ENCODE measurements around the gene EIF4B. TPM values are rescaled to one million over a fixed set of nuclear protein-coding genes. Genes with fewer than 3 reads are reported as not detected.

The EIF4B gene
- total RNA-seq, 1 donor from 2014 or later: 473 TPM

DNA sequence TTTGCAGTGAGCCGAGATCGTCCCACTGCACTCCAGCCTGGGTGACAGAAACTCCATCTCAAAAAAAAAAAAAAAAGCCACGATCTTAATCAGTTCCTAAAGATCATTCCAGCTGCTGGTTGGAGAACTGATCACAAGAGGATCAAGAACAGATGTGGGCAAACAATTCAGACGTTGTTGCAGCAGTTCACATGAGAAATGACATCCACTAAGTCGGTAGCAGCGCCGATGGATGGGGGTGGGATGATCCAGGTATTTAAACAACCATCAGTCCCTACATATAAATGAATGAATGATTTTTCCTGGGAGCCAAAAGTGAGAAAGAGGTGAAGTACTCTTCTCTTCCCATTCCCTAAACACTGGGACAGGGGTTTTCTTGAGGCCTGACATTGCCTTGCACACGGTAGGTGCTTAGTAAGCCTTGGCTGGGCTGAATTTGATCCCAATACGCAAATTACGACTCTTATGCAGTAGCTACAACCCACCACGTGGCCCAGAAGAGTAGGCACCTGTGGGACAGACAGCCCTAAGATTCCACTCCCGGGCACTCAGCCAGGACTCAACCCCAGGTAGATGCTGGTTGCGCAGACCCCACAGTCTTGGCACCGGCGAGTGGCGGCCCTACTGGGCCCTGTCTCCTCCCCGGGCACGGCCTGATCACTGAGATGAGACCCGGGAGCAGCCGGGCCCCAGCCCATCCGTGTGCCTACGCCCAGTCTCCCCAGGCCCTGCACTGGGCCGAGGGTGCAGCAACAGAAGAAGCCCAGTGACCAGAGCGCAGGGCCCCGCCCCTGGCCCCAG lies 72.4 kb downstream of the EIF4B start:
- DNase-seq (ENCODE audit: low spot score): no peak
- Mint-ChIP-seq H3K27ac (peak overlapping the region; percentile 92), H3K27me3 (ENCODE audit: insufficient read depth) (no peaks in the 10 kb centered on the region)

DNA sequence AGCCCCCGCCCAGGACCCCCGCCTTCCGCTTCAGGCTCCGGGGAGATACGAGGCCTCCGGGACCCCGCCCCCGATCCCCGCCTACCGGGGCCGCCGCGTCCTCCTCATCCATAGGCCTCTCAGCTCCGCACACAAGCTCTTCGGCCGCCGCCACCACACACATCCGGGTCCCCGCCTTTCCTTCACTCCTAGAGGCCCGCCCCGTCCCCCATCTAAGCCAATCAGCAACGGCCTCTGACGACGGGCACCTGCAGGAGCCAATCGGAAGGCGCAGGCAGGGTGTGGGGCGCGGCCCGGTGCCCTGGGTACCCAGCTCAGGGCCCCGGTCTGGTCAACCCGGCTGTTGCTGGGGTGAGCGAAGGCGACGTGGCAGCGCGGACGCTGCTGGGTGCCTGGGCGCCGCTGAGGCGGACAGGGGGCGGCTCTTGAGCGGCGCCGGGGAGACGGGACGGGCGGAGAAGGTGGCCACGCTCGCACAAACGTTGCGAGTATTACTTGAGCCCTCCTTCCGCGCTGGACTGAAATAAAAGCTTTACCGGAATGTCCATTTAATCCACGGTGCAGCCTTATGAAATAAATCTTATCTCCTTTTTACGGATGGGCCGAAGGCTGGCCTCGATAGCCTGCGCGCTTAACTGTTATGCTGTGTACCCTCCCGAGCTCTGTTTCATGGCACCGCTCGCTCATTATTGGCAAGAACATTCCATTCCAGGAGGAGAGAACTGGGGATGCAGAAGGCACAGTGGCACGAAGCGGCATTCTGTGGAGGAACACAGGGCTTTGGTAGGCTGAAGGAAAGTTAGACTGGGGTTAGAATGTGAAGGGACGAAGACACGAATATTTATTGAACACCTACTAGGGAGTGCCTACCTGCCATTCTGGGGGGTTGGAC lies 73.2 kb downstream of the EIF4B start, which contains the start of gene SPRYD3:
SPRYD3 (minus strand) TSS at position 165 of the 892 bp plus-strand sequence; CDS start at position 108, 57 bp downstream.
- intact Hi-C loops (cut with micrococcal nuclease): loop anchor here (1.0 kb wide), 7 partner anchors 20 to 301 kb away; partner anchors contain the start of genes AAAS, CSAD, EIF4B and ESPL1
- H3K27me3 Mint-ChIP-seq (ENCODE audit: insufficient read depth): no peaks in the 10 kb centered on the region
- H3K4me1 Mint-ChIP-seq (ENCODE audit: low read depth): peaks cover 36% of the 10 kb centered on the region
- peak within 1 kb of the TSS; percentile 92 for H3K27ac Mint-ChIP-seq
- H3K36me3 Mint-ChIP-seq (ENCODE audit: low read depth): peaks cover 27% of the 10 kb centered on the region
- H3K4me3 Mint-ChIP-seq: peak within 1 kb of the TSS; percentile 93
- peak; percentile 97 for DNase-seq (ENCODE audit: low spot score)
- no peaks in the 10 kb centered on the region for H3K9me3 Mint-ChIP-seq

More for the DNA sequence above, 72.4 kb downstream of the EIF4B start:
- Mint-ChIP-seq H3K36me3 (ENCODE audit: low read depth) (peaks cover 35% of the 10 kb centered on the region), H3K9me3 (no peaks in the 10 kb centered on the region), H3K4me3 (peak overlapping the region; percentile 93), H3K4me1 (ENCODE audit: low read depth) (peaks cover 43% of the 10 kb centered on the region)
- intact Hi-C loops (cut with micrococcal nuclease): loop anchor here (1.0 kb wide), 7 partner anchors 21 to 302 kb away; partner anchors contain the start of genes AAAS, CSAD, EIF4B and ESPL1

DNA sequence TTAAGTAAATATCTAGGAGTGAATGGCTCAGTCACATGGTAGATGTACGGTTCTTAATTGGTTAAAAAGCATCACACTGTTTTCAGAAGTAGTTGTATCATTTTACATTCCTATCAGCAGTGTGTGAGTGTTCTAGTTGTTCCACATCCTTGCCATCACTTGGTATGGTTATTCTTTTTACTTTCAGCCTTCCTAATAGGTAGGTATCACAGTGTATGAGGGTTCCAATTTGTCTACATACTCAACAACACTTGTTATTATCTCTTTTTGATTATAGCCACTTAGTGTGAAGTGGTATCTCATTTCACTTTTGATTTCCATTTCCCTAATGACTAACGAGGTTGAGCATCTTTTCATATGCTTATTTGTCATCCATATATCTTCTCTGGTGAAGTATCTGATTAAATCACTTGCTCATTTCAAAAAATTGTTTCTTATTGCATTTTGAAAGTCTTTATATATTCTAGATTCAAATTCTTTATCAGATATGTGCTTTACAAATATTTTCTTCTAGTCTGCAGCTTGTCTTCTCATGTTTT lies 76.5 kb downstream of the EIF4B start:
- no peak for DNase-seq (ENCODE audit: low spot score)
- H3K9me3 Mint-ChIP-seq: no peaks in the 10 kb centered on the region
- H3K4me3 Mint-ChIP-seq: no peak overlapping the region
- no peak overlapping the region for H3K27ac Mint-ChIP-seq
- H3K36me3 Mint-ChIP-seq (ENCODE audit: low read depth): peaks cover 2% of the 10 kb centered on the region
- intact Hi-C loops (cut with micrococcal nuclease): no loop called here
- H3K27me3 Mint-ChIP-seq (ENCODE audit: insufficient read depth): peaks cover 5% of the 10 kb centered on the region
- H3K4me1 Mint-ChIP-seq (ENCODE audit: low read depth): peaks cover 15% of the 10 kb centered on the region

DNA sequence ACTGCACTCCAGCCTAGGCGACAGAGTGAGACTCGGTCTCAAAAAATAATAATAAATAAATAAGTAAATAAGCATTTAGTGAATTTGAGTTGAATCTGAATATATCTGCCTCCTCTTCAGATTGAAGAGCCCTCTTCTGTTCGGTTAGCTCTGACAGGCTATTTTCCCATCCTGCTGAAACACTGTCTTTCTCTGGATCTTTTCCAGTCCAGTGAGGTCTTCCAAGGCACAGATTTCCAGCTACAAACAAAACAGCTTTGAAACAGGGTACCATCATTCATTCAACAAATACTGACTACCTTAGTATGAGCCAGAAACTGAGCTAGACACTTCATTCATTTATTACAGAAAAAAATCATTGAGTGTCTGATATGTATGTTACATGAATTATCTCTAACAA lies 80.1 kb downstream of the EIF4B start:
- Mint-ChIP-seq H3K27me3 (ENCODE audit: insufficient read depth) (peaks cover 9% of the 10 kb centered on the region), H3K36me3 (ENCODE audit: low read depth) (no peaks in the 10 kb centered on the region), H3K4me3 (no peak overlapping the region), H3K27ac (no peak overlapping the region), H3K4me1 (ENCODE audit: low read depth) (no peaks in the 10 kb centered on the region), H3K9me3 (no peaks in the 10 kb centered on the region)
- intact Hi-C loops (cut with micrococcal nuclease): no loop called here
- DNase-seq (ENCODE audit: low spot score): no peak

DNA sequence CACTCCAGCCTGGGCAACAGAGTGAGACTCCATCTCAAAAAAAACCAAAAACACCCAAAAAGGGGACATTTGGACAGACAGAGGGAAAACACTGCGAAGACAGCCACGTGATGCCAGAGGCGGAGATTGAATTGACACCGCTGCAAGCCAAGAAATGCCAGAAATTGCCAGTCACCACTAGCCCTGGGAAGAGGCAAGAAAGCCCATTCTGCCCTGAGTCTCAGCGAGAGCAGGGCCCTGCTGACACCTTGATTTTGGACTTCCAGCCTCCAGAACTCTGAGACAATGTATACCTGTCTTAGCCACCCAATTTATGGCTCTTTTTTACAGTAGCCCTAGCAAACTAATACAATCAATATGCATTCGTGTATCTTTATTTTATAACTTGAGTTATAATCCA lies 83.8 kb downstream of the EIF4B start:
- H3K4me3 Mint-ChIP-seq: no peak overlapping the region
- H3K27me3 Mint-ChIP-seq (ENCODE audit: insufficient read depth): peaks cover 18% of the 10 kb centered on the region
- H3K4me1 Mint-ChIP-seq (ENCODE audit: low read depth): no peaks in the 10 kb centered on the region
- DNase-seq (ENCODE audit: low spot score): no peak
- H3K9me3 Mint-ChIP-seq: no peaks in the 10 kb centered on the region
- intact Hi-C loops (cut with micrococcal nuclease): no loop called here
- peaks cover 1% of the 10 kb centered on the region for H3K36me3 Mint-ChIP-seq (ENCODE audit: low read depth)
- no peak overlapping the region for H3K27ac Mint-ChIP-seq

DNA sequence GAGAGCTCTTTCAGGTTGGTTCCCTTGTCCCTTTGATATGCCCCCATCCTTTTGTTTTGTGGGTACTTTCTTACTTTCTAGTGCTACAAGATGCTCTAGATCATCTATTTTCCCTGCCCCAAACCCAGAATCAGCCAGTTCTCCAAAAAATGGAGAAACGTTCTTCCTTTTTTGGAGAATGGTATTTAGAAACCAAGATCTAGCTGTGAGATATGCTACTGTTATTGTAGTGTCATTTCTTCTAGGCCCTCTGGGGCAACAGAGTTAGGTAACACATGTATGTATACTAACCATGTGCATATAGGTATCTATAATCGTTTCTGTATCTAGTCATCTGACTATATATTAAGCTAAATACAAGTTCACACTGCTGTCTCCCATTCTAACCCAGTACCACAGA lies 84.3 kb downstream of the EIF4B start:
- Mint-ChIP-seq H3K9me3 (no peaks in the 10 kb centered on the region), H3K4me3 (no peak overlapping the region), H3K36me3 (ENCODE audit: low read depth) (peaks cover 1% of the 10 kb centered on the region), H3K27me3 (ENCODE audit: insufficient read depth) (peaks cover 21% of the 10 kb centered on the region), H3K4me1 (ENCODE audit: low read depth) (no peaks in the 10 kb centered on the region), H3K27ac (no peak overlapping the region)
- intact Hi-C loops (cut with micrococcal nuclease): no loop called here
- DNase-seq (ENCODE audit: low spot score): no peak

DNA sequence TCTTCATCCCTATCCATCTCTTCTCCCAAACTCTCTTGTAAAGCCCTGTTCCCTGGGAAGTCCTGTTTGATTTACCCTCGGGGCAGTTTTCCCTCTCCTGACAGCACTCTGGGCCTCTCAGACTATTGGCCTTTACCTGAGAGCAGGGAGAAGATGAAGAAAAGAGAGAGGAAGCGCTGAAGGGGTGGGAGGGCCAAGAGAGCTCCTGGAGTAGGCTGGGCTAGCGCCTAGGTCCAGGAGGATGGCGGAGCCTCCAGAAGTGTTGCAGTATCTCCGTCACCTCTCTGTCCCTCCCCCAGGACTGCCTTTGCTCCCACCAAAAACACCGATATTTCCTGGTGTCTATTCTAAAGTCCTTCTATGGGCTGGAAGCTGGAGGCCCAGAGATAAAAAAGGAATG lies 85.5 kb downstream of the EIF4B start:
- intact Hi-C loops (cut with micrococcal nuclease): no loop called here
- H3K27me3 Mint-ChIP-seq (ENCODE audit: insufficient read depth): peaks cover 28% of the 10 kb centered on the region
- no peak overlapping the region for H3K4me3 Mint-ChIP-seq
- H3K9me3 Mint-ChIP-seq: no peaks in the 10 kb centered on the region
- no peak for DNase-seq (ENCODE audit: low spot score)
- peaks cover 2% of the 10 kb centered on the region for H3K4me1 Mint-ChIP-seq (ENCODE audit: low read depth)
- H3K27ac Mint-ChIP-seq: no peak overlapping the region
- peaks cover 1% of the 10 kb centered on the region for H3K36me3 Mint-ChIP-seq (ENCODE audit: low read depth)

Other genes with a start within 250 kb of the EIF4B start
- not detected in 2 replicates for gene KRT76, start 229.1 kb upstream of the EIF4B start, total RNA-seq
- 0.08 TPM in 1 of 2 replicates, not detected in the other for gene KRT3, start 210.3 kb upstream of the EIF4B start, total RNA-seq
- gene KRT4, start 192.3 kb upstream of the EIF4B start, total RNA-seq: not detected in 2 replicates
- gene KRT79, start 172.1 kb upstream of the EIF4B start, total RNA-seq: not detected in 2 replicates
- gene KRT78, start 157.5 kb upstream of the EIF4B start, total RNA-seq: not detected in 2 replicates
- 0.23 TPM in 1 of 2 replicates, not detected in the other for gene KRT8, start 101.4 kb upstream of the EIF4B start, total RNA-seq
- gene KRT18, start 57.3 kb upstream of the EIF4B start, total RNA-seq: 3.2 and 3.9 TPM in 2 replicates
- gene TNS2, start 43.6 kb downstream of the EIF4B start, total RNA-seq: 2.7 and 3.1 TPM in 2 replicates
- 41.2 and 42.6 TPM in 2 replicates for gene SPRYD3, start 72.9 kb downstream of the EIF4B start, total RNA-seq
- gene IGFBP6, start 91.2 kb downstream of the EIF4B start, total RNA-seq: 0.81 TPM in 1 of 2 replicates, not detected in the other
- gene SOAT2, start 97.0 kb downstream of the EIF4B start, total RNA-seq: not detected in 2 replicates
- gene ZNF740, start 174.3 kb downstream of the EIF4B start, total RNA-seq: 48.1 and 52.8 TPM in 2 replicates
- gene CSAD, start 174.5 kb downstream of the EIF4B start, total RNA-seq: 21.7 and 22.6 TPM in 2 replicates
- gene ITGB7, start 200.8 kb downstream of the EIF4B start, total RNA-seq: 258 and 266 TPM in 2 replicates
- gene RARG, start 225.8 kb downstream of the EIF4B start, total RNA-seq: 58.6 and 61.6 TPM in 2 replicates

All from activated T-helper 1 cell treated with anti-CD3 and anti-CD28 coated beads, Interleukin-12 subunit alpha, Interleukin-12 subunit beta, Interleukin-2, Interleukin-4 antibody, amounts not matched to agents 30 ng/mL and 10 ng/mL and 1 ng/mL, durations not matched to agents 14 hours and 24 hours and 36 hours (primary cell).